Natural killer cell treated with Interleukin-12 subunit alpha and Interleukin-12 subunit beta and Interleukin-15 and Interleukin-18, amount 100 ng/mL, for 72 hours (primary cell): Measurements from ENCODE around the gene SPIB. TPM values are rescaled to one million over a fixed set of nuclear protein-coding genes. Genes with fewer than 3 reads are reported as not detected.
A peak's percentile ranks its signal among the peaks of the same experiment; 100 is the strongest.
"Not testable (repeated sequence)": the region's sequence is repeated elsewhere in the genome, so short reads cannot be mapped to it uniquely, and the experiment has no call there.

Experiments used
- ATAC-seq, 2 donors: fragments of 150-1000 bp; cut with Tn5 transposase in 1 of 2; sonication (Bioruptor Pico), chemical (Tn5 transposase) in 1 of 2; 2 replicates each; pipeline ENCODE4 v1.10.0; 2021
- DNase-seq: peaks from one replicate; pipeline ENCODE4 v3.0.0; 2022; ENCODE audit warnings: low spot score
- H3K27ac Mint-ChIP-seq, 2 donors: 1 replicate in 1 of 2; 2 replicates in 1 of 2; pipeline ENCODE4 v1.8.0; 2022; ENCODE audit warnings: mixed read lengths in 2 of 2, mild to moderate bottlenecking in 1 of 2, moderate library complexity in 1 of 2
- H3K27me3 Mint-ChIP-seq, 2 donors: 1 replicate in 1 of 2; 2 replicates in 1 of 2; pipeline ENCODE4 v1.8.0; 2022; ENCODE audit warnings: mixed read lengths in 2 of 2
- H3K36me3 Mint-ChIP-seq: one replicate; pipeline ENCODE4 v1.8.0; 2022; ENCODE audit warnings: mixed read lengths
- H3K4me1 Mint-ChIP-seq, 2 donors: 1 replicate in 1 of 2; 2 replicates in 1 of 2; pipeline ENCODE4 v1.8.0; 2022; ENCODE audit warnings: low read depth in 2 of 2, mixed read lengths in 2 of 2, mild to moderate bottlenecking in 1 of 2
- H3K4me3 Mint-ChIP-seq: one replicate; pipeline ENCODE4 v1.8.0; 2022; ENCODE audit warnings: mixed read lengths
- H3K9me3 Mint-ChIP-seq: 2 replicates; pipeline ENCODE4 v1.8.0; 2022; ENCODE audit warnings: mixed read lengths
- total RNA-seq, 2 donors: library from RNA; stranded (reverse); gene quantifications; one replicate each; pipeline ENCODE4 v1.2.3, GENCODE V29; 2022

Gene SPIB
- total RNA-seq, 2 donors from 2014 or later: 0.38 to 4.2 TPM

- Mint-ChIP-seq H3K36me3 (peaks cover 17% of the 10 kb centered on the region), H3K27me3 (no peaks in the 10 kb centered on the region), H3K4me3 (peak within 1 kb of the TSS; percentile 90), H3K4me1 (peaks cover 35 to 39% of the 10 kb centered on the region in 2 donors), H3K27ac (peak within 1 kb of the TSS; percentile 76 to 87), H3K9me3 (no peaks in the 10 kb centered on the region)
- ATAC-seq (peak; percentile 94 to 95), DNase-seq (peak; percentile 99)
Measured at GRCh38 chr19:50383852-50384684, 34.7 kb upstream of the SPIB start, which contains the start of gene POLD1. POLD1 (plus strand) TSS chr19:50384347; CDS start chr19:50398852, 14,505 bp downstream.

GRCh38 chr19:50384685-50385535, 33.8 kb upstream of the SPIB start:
- H3K36me3 Mint-ChIP-seq: peaks cover 8% of the 10 kb centered on the region
- H3K4me1 Mint-ChIP-seq: peaks cover 32 to 34% of the 10 kb centered on the region in 2 donors

GRCh38 chr19:50387176-50387867, 31.4 kb upstream of the SPIB start:
- no peak for ATAC-seq
- peak overlapping the region; percentile 69 for H3K4me3 Mint-ChIP-seq
- H3K4me1 Mint-ChIP-seq: peaks cover 30 to 34% of the 10 kb centered on the region in 2 donors
- H3K27me3 Mint-ChIP-seq: no peaks in the 10 kb centered on the region
- H3K27ac Mint-ChIP-seq: peak overlapping the region; percentile 34 to 50
- peaks cover 7% of the 10 kb centered on the region for H3K36me3 Mint-ChIP-seq
- DNase-seq: no peak
- no peaks in the 10 kb centered on the region for H3K9me3 Mint-ChIP-seq

More at GRCh38 chr19:50384685-50385535, 33.8 kb upstream of the SPIB start:
- Mint-ChIP-seq H3K27ac (peak overlapping the region; percentile 76 to 87), H3K9me3 (no peaks in the 10 kb centered on the region), H3K4me3 (peak overlapping the region; percentile 90), H3K27me3 (no peaks in the 10 kb centered on the region)
- no peak for ATAC-seq
- no peak for DNase-seq

GRCh38 chr19:50387868-50388245, 30.9 kb upstream of the SPIB start:
- DNase-seq: no peak
- peaks cover 7% of the 10 kb centered on the region for H3K36me3 Mint-ChIP-seq
- peak overlapping the region; percentile 69 for H3K4me3 Mint-ChIP-seq
- H3K27ac Mint-ChIP-seq: peak overlapping the region; percentile 34 to 50
- no peak for ATAC-seq
- no peaks in the 10 kb centered on the region for H3K27me3 Mint-ChIP-seq
- H3K9me3 Mint-ChIP-seq: no peaks in the 10 kb centered on the region
- peaks cover 30 to 34% of the 10 kb centered on the region in 2 donors for H3K4me1 Mint-ChIP-seq

- H3K4me3 Mint-ChIP-seq, H3K9me3 Mint-ChIP-seq, DNase-seq, H3K27me3 Mint-ChIP-seq, H3K36me3 Mint-ChIP-seq, H3K27ac Mint-ChIP-seq, ATAC-seq: not testable (repeated sequence)
- H3K4me1 Mint-ChIP-seq: peaks cover 14% of the 10 kb centered on the region in 2 donors
Measured at GRCh38 chr19:50390295-50390694, 28.4 kb upstream of the SPIB start.

- peaks cover 11% of the 10 kb centered on the region in 2 donors for H3K4me1 Mint-ChIP-seq
- not testable (repeated sequence) for ATAC-seq, H3K4me3 Mint-ChIP-seq, H3K9me3 Mint-ChIP-seq, H3K36me3 Mint-ChIP-seq, H3K27ac Mint-ChIP-seq, H3K27me3 Mint-ChIP-seq, DNase-seq
Measured at GRCh38 chr19:50390952-50391351, 27.8 kb upstream of the SPIB start.

- no peak overlapping the region for H3K4me3 Mint-ChIP-seq
- peaks cover 6% of the 10 kb centered on the region for H3K36me3 Mint-ChIP-seq
- H3K27me3 Mint-ChIP-seq: no peaks in the 10 kb centered on the region
- no peak overlapping the region for H3K27ac Mint-ChIP-seq
- peaks cover 6 to 7% of the 10 kb centered on the region in 2 donors for H3K4me1 Mint-ChIP-seq
- ATAC-seq (no peak), DNase-seq (no peak)
- no peaks in the 10 kb centered on the region for H3K9me3 Mint-ChIP-seq
Measured at GRCh38 chr19:50392759-50393158, 26.0 kb upstream of the SPIB start.

- Mint-ChIP-seq H3K27me3 (no peaks in the 10 kb centered on the region), H3K4me3 (no peak overlapping the region), H3K4me1 (peaks cover 3 to 9% of the 10 kb centered on the region in 2 donors), H3K36me3 (peaks cover 6% of the 10 kb centered on the region), H3K27ac (no peak overlapping the region), H3K9me3 (no peaks in the 10 kb centered on the region)
- ATAC-seq (no peak), DNase-seq (no peak)
Measured at GRCh38 chr19:50393589-50393988, 25.1 kb upstream of the SPIB start.

- ATAC-seq (no peak), DNase-seq (no peak)
- Mint-ChIP-seq H3K4me3 (no peak overlapping the region), H3K27me3 (no peaks in the 10 kb centered on the region), H3K4me1 (peaks cover 3 to 9% of the 10 kb centered on the region in 2 donors), H3K9me3 (no peaks in the 10 kb centered on the region), H3K36me3 (peaks cover 6% of the 10 kb centered on the region), H3K27ac (no peak overlapping the region)
Measured at GRCh38 chr19:50394017-50394416, 24.7 kb upstream of the SPIB start.

GRCh38 chr19:50398675-50399367, 19.9 kb upstream of the SPIB start:
- H3K4me3 Mint-ChIP-seq: no peak overlapping the region
- no peak for DNase-seq

GRCh38 chr19:50399368-50399745, 19.4 kb upstream of the SPIB start:
- peaks cover 0 to 7% of the 10 kb centered on the region in 2 donors for H3K4me1 Mint-ChIP-seq
- H3K36me3 Mint-ChIP-seq: peaks cover 6% of the 10 kb centered on the region
- no peaks in the 10 kb centered on the region for H3K9me3 Mint-ChIP-seq
- ATAC-seq (peak in 1 of 2 donors; percentile 44), DNase-seq (no peak)
- no peaks in the 10 kb centered on the region for H3K27me3 Mint-ChIP-seq
- no peak overlapping the region for H3K27ac Mint-ChIP-seq
- H3K4me3 Mint-ChIP-seq: no peak overlapping the region

More at GRCh38 chr19:50398675-50399367, 19.9 kb upstream of the SPIB start:
- H3K27me3 Mint-ChIP-seq: no peaks in the 10 kb centered on the region
- no peak for ATAC-seq
- no peaks in the 10 kb centered on the region for H3K9me3 Mint-ChIP-seq
- no peak overlapping the region for H3K27ac Mint-ChIP-seq
- peaks cover 1 to 10% of the 10 kb centered on the region in 2 donors for H3K4me1 Mint-ChIP-seq
- H3K36me3 Mint-ChIP-seq: peaks cover 6% of the 10 kb centered on the region

GRCh38 chr19:50401605-50402450, 16.9 kb upstream of the SPIB start:
- no peak for DNase-seq
- no peak overlapping the region for H3K4me3 Mint-ChIP-seq
- no peaks in the 10 kb centered on the region for H3K9me3 Mint-ChIP-seq

More at GRCh38 chr19:50401605-50402450, 16.9 kb upstream of the SPIB start:
- ATAC-seq: peak; percentile 10 to 25
- Mint-ChIP-seq H3K36me3 (no peaks in the 10 kb centered on the region), H3K4me1 (peaks cover 0 to 7% of the 10 kb centered on the region in 2 donors), H3K27me3 (no peaks in the 10 kb centered on the region), H3K27ac (no peak overlapping the region)
